Fibroblast of lung (primary cell): Measurements from ENCODE around the gene MACROD2. TPM values are rescaled to one million over a fixed set of nuclear protein-coding genes. Genes with fewer than 3 reads are reported as not detected.
A peak's percentile ranks its signal among the peaks of the same experiment; 100 is the strongest.

Experiments
- DNase-seq, 2 donors: peaks; one replicate each; pipeline versions ENCODE4 v3.0.0 to v3.0.0-alpha.2; 2010; ENCODE audit warnings: low read depth in 2 of 2
- H2AFZ ChIP-seq: 2 replicates; pipeline ENCODE4 v1.5.1; 2012; ENCODE audit warnings: low read length, control low read depth, inconsistent platforms
- H3K27ac ChIP-seq: 2 replicates; pipeline ENCODE4 v1.5.1; 2011; ENCODE audit warnings: low read length, control low read depth; ENCODE audit not compliant: insufficient read depth
- H3K27me3 ChIP-seq: 2 replicates; pipeline ENCODE4 v1.5.1; 2011; ENCODE audit warnings: mild to moderate bottlenecking, low read length; ENCODE audit not compliant: control insufficient read depth, insufficient read depth
- H3K36me3 ChIP-seq: 2 replicates; pipeline ENCODE4 v1.5.1; 2011; ENCODE audit warnings: low read length; ENCODE audit not compliant: control insufficient read depth, insufficient read depth
- H3K4me1 ChIP-seq: 2 replicates; pipeline ENCODE4 v1.5.1; 2011; ENCODE audit warnings: low read length; ENCODE audit not compliant: control insufficient read depth, insufficient read depth; ENCODE audit errors: extremely low read depth
- H3K4me2 ChIP-seq: 2 replicates; pipeline ENCODE4 v1.5.1; 2011; ENCODE audit warnings: low read length, control low read depth; ENCODE audit not compliant: insufficient read depth; ENCODE audit errors: extremely low read depth
- H3K4me3 ChIP-seq, 4 experiments: fragments of 200-600 bp in 1 of 4; sonication (generic) in 1 of 4; replicated peaks in 1 of 4; 2 replicates each; pipeline ENCODE4 v1.5.1; 2011 to 2016; ENCODE audit warnings: low read length in 4 of 4, low read depth in 3 of 4, mild to moderate bottlenecking in 3 of 4, control low read depth in 2 of 4, inconsistent platforms in 1 of 4, mixed read lengths in 1 of 4; ENCODE audit not compliant: insufficient read depth in 1 of 4; ENCODE audit errors: control extremely low read depth in 1 of 4
- H3K79me2 ChIP-seq: 2 replicates; pipeline ENCODE4 v1.5.1; 2012; ENCODE audit warnings: mild to moderate bottlenecking, low read length, inconsistent platforms; ENCODE audit not compliant: control insufficient read depth, insufficient read depth
- H3K9ac ChIP-seq: 2 replicates; pipeline ENCODE4 v1.5.1; 2011; ENCODE audit warnings: mild to moderate bottlenecking, low read length, control low read depth; ENCODE audit not compliant: insufficient read depth
- H3K9me3 ChIP-seq: 2 replicates; pipeline ENCODE4 v1.5.1; 2012; ENCODE audit warnings: low read depth, low read length; ENCODE audit not compliant: control insufficient read depth, insufficient read depth
- H4K20me1 ChIP-seq: 2 replicates; pipeline ENCODE4 v1.5.1; 2011; ENCODE audit warnings: low read length; ENCODE audit not compliant: control insufficient read depth, insufficient read depth; ENCODE audit errors: extremely low read depth
- CTCF ChIP-seq, 2 donors: IDR thresholded peaks in 1 of 2; conservative IDR thresholded peaks in 1 of 2; 1 replicate in 1 of 2; 2 replicates in 1 of 2; pipeline ENCODE4 v1.5.1; 2011 to 2012; ENCODE audit warnings: low read length in 2 of 2, control low read depth in 1 of 2, inconsistent platforms in 1 of 2, low read depth in 1 of 2, mild to moderate bottlenecking in 1 of 2
- EZH2 ChIP-seq: IDR thresholded peaks from 2 replicates; pipeline ENCODE4 v1.5.1; 2012; ENCODE audit warnings: low read length, control low read depth, mild to moderate bottlenecking; ENCODE audit errors: missing control alignments
- polyA plus RNA-seq, 2 donors: library from polyadenylated mRNA; depleted of rRNA in 1 of 2; stranded (reverse) in 1 of 2; unstranded in 1 of 2; fragments of >200 nt; gene quantifications; 2 replicates each; pipeline ENCODE4 v1.2.1, GENCODE V29; 2011 to 2012; ENCODE audit warnings: missing spikeins in 1 of 2
- total RNA-seq: library from RNA; depleted of rRNA; stranded (reverse); fragments of >200 nt; gene quantifications from 2 replicates; pipeline ENCODE4 v1.2.1, GENCODE V29; 2014

Gene MACROD2
- total and polyA plus RNA-seq, 2 donors (not counting 1 experiment from before 2014, with no cell fraction given) = 0.54 to 1.7 TPM

GRCh38 chr20:14959506-14960475 is 964.5 kb downstream of the MACROD2 start:
- Histone ChIP-seq H3K4me3 (no peak overlapping the region), H3K79me2 (no peaks in the 10 kb centered on the region), H3K9ac (no peak overlapping the region), H3K9me3 (no peaks in the 10 kb centered on the region), H3K4me2 (no peak overlapping the region), H3K36me3 (no peaks in the 10 kb centered on the region), H2AFZ (no peak overlapping the region), H3K27me3 (no peaks in the 10 kb centered on the region), H3K27ac (no peak overlapping the region), H3K4me1 (no peaks in the 10 kb centered on the region), H4K20me1 (no peaks in the 10 kb centered on the region)
- TF ChIP-seq CTCF (conservative IDR thresholded peaks at IDR 0.05 in 1 of 2, IDR thresholded peaks at IDR 0.05 in 1 of 2; ENCODE audit: low read depth in 1 of 2, low read length in 2 of 2) (no peak), EZH2 (no peak)
- no peak for DNase-seq

- no peaks in the 10 kb centered on the region for H3K4me1 ChIP-seq
- no peaks in the 10 kb centered on the region for H3K27me3 ChIP-seq
- H3K9ac ChIP-seq = no peak overlapping the region
- H3K27ac ChIP-seq = no peak overlapping the region
- no peaks in the 10 kb centered on the region for H3K36me3 ChIP-seq
- TF ChIP-seq CTCF (conservative IDR thresholded peaks at IDR 0.05 in 1 of 2, IDR thresholded peaks at IDR 0.05 in 1 of 2; ENCODE audit: low read depth in 1 of 2, low read length in 2 of 2) (no peak), EZH2 (no peak)
- no peak overlapping the region for H2AFZ ChIP-seq
- H3K79me2 ChIP-seq = no peaks in the 10 kb centered on the region
- H3K9me3 ChIP-seq = no peaks in the 10 kb centered on the region
- no peaks in the 10 kb centered on the region for H4K20me1 ChIP-seq
- H3K4me3 ChIP-seq = no peak overlapping the region
- no peak for DNase-seq
- H3K4me2 ChIP-seq = no peak overlapping the region
These were observed 965.5 kb downstream of the MACROD2 start for GRCh38 chr20:14960831-14961230.

GRCh38 chr20:14963262-14963663 is 967.9 kb downstream of the MACROD2 start:
- Histone ChIP-seq H3K9me3 (no peaks in the 10 kb centered on the region), H2AFZ (no peak overlapping the region), H3K4me3 (no peak overlapping the region), H3K79me2 (no peaks in the 10 kb centered on the region), H4K20me1 (no peaks in the 10 kb centered on the region), H3K36me3 (no peaks in the 10 kb centered on the region), H3K27me3 (no peaks in the 10 kb centered on the region), H3K4me2 (no peak overlapping the region), H3K4me1 (no peaks in the 10 kb centered on the region), H3K27ac (no peak overlapping the region), H3K9ac (no peak overlapping the region)
- TF ChIP-seq CTCF (conservative IDR thresholded peaks at IDR 0.05 in 1 of 2, IDR thresholded peaks at IDR 0.05 in 1 of 2; ENCODE audit: low read depth in 1 of 2, low read length in 2 of 2) (no peak), EZH2 (no peak)
- peak in 1 of 2 donors; percentile 50 for DNase-seq
